Esophagus muscularis mucosa (tissue), 4 donors: ENCODE results near the gene TREML1.

Source experiments
- CTCF ChIP-seq, 3 experiments: fragments of 200-600 bp in 2 of 3; fragments of 450-650 bp in 1 of 3; sonication (generic) in 2 of 3; IDR thresholded peaks; one replicate each; pipeline ENCODE4 v1.5.1; 2017 to 2019; ENCODE audit warnings: antibody characterized with exemption in 3 of 3, mild to moderate bottlenecking in 2 of 3, moderate library complexity in 1 of 3
- EP300 ChIP-seq: sonication (generic); formaldehyde crosslinking; IDR thresholded peaks from one replicate; pipeline ENCODE4 v1.6.1; 2017; ENCODE audit warnings: antibody characterized with exemption
- POLR2AphosphoS5 ChIP-seq, 2 donors: sonication (generic); formaldehyde crosslinking; IDR thresholded peaks; one replicate each; pipeline ENCODE4 v1.6.1; 2017; ENCODE audit warnings: antibody characterized with exemption in 2 of 2

GRCh38 chr6:41197234-41197633 is 43.1 kb upstream of the TREML1 start:
- TF ChIP-seq CTCF (IDR thresholded peaks at IDR 0.05) (no peak), EP300 (no peak), POLR2AphosphoS5 (IDR thresholded peaks at IDR 0.05) (no peak)
